ENCODE results near the gene FBXO31. TPM values are rescaled to one million over a fixed set of nuclear protein-coding genes. Genes with fewer than 3 reads are reported as not detected.

The FBXO31 gene
- total and polyA plus RNA-seq, 2 donors (not counting 3 experiments of a cell fraction or from before 2014, with no cell fraction given), result 17.1 to 31.8 TPM

- BruUV-seq (replicated peaks), result no TSS peak
- dilution Hi-C loops (cut with MboI; ENCODE audit: extremely low pct_ligation_motif_present, low sequenced_read_pairs), result no loop called here
- CTCF ChIA-PET, result no interaction called here
Measured at GRCh38 chr16:87353613-87354012, 30.0 kb downstream of the FBXO31 start.

DNA sequence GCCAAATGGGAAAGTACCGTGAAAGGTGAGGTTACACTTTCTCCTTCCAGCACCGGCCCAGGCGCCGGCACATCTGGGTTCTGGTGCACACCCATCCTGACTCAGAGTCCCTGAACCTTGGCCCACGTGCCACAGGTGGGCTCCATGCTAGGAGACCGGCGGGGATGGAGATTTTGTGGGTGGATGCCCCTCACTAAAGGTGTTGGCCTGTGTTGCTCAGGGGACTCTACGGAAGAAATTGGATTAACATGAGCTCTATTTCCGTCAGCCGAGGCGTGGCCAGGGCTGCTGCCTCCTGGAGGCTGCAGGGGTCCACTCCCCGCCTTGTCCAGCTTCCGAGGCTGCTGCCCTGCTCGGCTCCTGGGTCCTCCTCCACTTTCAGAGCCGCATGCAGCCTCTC is 30.8 kb downstream of the FBXO31 start:
- Histone ChIP-seq H3K4me1 (ENCODE audit: control insufficient read depth, extremely low read depth, insufficient read depth, low read length) (no peaks in the 10 kb centered on the region), H3K27ac (ENCODE audit: insufficient read depth, low read depth, low read length) (no peak overlapping the region), H2AFZ (ENCODE audit: low read depth, low read length) (no peak overlapping the region), H3K27me3 (ENCODE audit: control insufficient read depth in 2 of 2, insufficient read depth in 2 of 2, low read length in 2 of 2) (no peaks in the 10 kb centered on the region), H3K9me3 (replicated peaks; ENCODE audit: control insufficient read depth, insufficient read depth, low read length) (no peaks in the 10 kb centered on the region), H3K36me3 (ENCODE audit: control insufficient read depth in 2 of 2, extremely low read depth in 1 of 2, insufficient read depth in 2 of 2, low read length in 2 of 2) (peaks cover 0 to 6% of the 10 kb centered on the region in 2 experiments), H3K4me2 (ENCODE audit: insufficient read depth, low read length) (no peak overlapping the region), H3K79me2 (ENCODE audit: control insufficient read depth, insufficient read depth, low read length) (no peaks in the 10 kb centered on the region), H4K20me1 (replicated peaks; ENCODE audit: control insufficient read depth, extremely low read depth, insufficient read depth, low read length) (no peaks in the 10 kb centered on the region), H3K4me3 (replicated peaks in 1 of 3; ENCODE audit: insufficient read depth in 1 of 3, low read depth in 1 of 3, low read length in 3 of 3) (no peak overlapping the region), H3K9me1 (replicated peaks; ENCODE audit: control insufficient read depth, extremely low read depth, insufficient read depth, low read length) (no peaks in the 10 kb centered on the region), H3K9ac (replicated peaks; ENCODE audit: extremely low read depth, insufficient read depth, low read length) (no peak overlapping the region)
- DNase-seq (ENCODE audit: low read depth, low spot score) (no peak), FAIRE-seq (no peak)
- ChIA-PET POLR2A (no interaction called here), CTCF (no interaction called here)
- intact Hi-C loops (cut with micrococcal nuclease) (no loop called here), dilution Hi-C loops (cut with MboI; ENCODE audit: extremely low pct_ligation_motif_present, low sequenced_read_pairs) (no loop called here)
- no TSS peak for BruUV-seq (replicated peaks)
- TF ChIP-seq, protein P1, sequence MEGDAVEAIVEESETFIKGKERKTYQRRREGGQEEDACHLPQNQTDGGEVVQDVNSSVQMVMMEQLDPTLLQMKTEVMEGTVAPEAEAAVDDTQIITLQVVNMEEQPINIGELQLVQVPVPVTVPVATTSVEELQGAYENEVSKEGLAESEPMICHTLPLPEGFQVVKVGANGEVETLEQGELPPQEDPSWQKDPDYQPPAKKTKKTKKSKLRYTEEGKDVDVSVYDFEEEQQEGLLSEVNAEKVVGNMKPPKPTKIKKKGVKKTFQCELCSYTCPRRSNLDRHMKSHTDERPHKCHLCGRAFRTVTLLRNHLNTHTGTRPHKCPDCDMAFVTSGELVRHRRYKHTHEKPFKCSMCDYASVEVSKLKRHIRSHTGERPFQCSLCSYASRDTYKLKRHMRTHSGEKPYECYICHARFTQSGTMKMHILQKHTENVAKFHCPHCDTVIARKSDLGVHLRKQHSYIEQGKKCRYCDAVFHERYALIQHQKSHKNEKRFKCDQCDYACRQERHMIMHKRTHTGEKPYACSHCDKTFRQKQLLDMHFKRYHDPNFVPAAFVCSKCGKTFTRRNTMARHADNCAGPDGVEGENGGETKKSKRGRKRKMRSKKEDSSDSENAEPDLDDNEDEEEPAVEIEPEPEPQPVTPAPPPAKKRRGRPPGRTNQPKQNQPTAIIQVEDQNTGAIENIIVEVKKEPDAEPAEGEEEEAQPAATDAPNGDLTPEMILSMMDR (IDR thresholded peaks at IDR 0.05; ENCODE audit: extremely low read depth in 1 of 2, insufficient read depth in 1 of 2, low read depth in 1 of 2, low read length in 2 of 2), result no peak
- TF ChIP-seq POLR2A (IDR thresholded peaks at IDR 0.05; ENCODE audit: low read depth, low read length) (no peak), MYC (IDR thresholded peaks at IDR 0.05; ENCODE audit: low read depth, low read length) (no peak), JUN (IDR thresholded peaks at IDR 0.05; ENCODE audit: borderline replicate concordance, insufficient read depth, insufficient read length, low read depth) (no peak), FOS (IDR thresholded peaks at IDR 0.05; ENCODE audit: borderline replicate concordance, insufficient read depth, low read length) (no peak), GATA2 (IDR thresholded peaks at IDR 0.05; ENCODE audit: insufficient read depth, insufficient read length, low read depth, low read length) (no peak), POLR2AphosphoS5 (IDR thresholded peaks at IDR 0.05; ENCODE audit: insufficient read depth, low read depth, low read length) (no peak), EZH2 (IDR thresholded peaks at IDR 0.05; ENCODE audit: borderline replicate concordance, low read depth, low read length, severe bottlenecking) (no peak)
- TF ChIP-seq, protein P2, sequence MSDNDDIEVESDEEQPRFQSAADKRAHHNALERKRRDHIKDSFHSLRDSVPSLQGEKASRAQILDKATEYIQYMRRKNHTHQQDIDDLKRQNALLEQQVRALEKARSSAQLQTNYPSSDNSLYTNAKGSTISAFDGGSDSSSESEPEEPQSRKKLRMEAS (IDR thresholded peaks at IDR 0.05; ENCODE audit: insufficient read depth, insufficient read length), result no peak

More at GRCh38 chr16:87353613-87354012, 30.0 kb downstream of the FBXO31 start:
- Histone ChIP-seq H3K9ac (replicated peaks; ENCODE audit: extremely low read depth, insufficient read depth, low read length) (no peak overlapping the region), H3K36me3 (ENCODE audit: control insufficient read depth in 2 of 2, extremely low read depth in 1 of 2, insufficient read depth in 2 of 2, low read length in 2 of 2) (peaks cover 5 to 9% of the 10 kb centered on the region in 2 experiments), H3K4me2 (ENCODE audit: insufficient read depth, low read length) (no peak overlapping the region), H3K9me3 (replicated peaks; ENCODE audit: control insufficient read depth, insufficient read depth, low read length) (no peaks in the 10 kb centered on the region), H3K4me3 (replicated peaks in 1 of 3; ENCODE audit: insufficient read depth in 1 of 3, low read depth in 1 of 3, low read length in 3 of 3) (no peak overlapping the region), H3K4me1 (ENCODE audit: control insufficient read depth, extremely low read depth, insufficient read depth, low read length) (no peaks in the 10 kb centered on the region), H2AFZ (ENCODE audit: low read depth, low read length) (no peak overlapping the region), H3K79me2 (ENCODE audit: control insufficient read depth, insufficient read depth, low read length) (no peaks in the 10 kb centered on the region), H3K27me3 (ENCODE audit: control insufficient read depth in 2 of 2, insufficient read depth in 2 of 2, low read length in 2 of 2) (no peaks in the 10 kb centered on the region), H3K9me1 (replicated peaks; ENCODE audit: control insufficient read depth, extremely low read depth, insufficient read depth, low read length) (no peaks in the 10 kb centered on the region), H4K20me1 (replicated peaks; ENCODE audit: control insufficient read depth, extremely low read depth, insufficient read depth, low read length) (no peaks in the 10 kb centered on the region), H3K27ac (ENCODE audit: insufficient read depth, low read depth, low read length) (no peak overlapping the region)
- intact Hi-C loops (cut with micrococcal nuclease), result no loop called here
- FAIRE-seq (no peak), DNase-seq (ENCODE audit: low read depth, low spot score) (no peak)
- POLR2A ChIA-PET, result no interaction called here
- TF ChIP-seq POLR2A (IDR thresholded peaks at IDR 0.05; ENCODE audit: low read depth, low read length) (no peak), EZH2 (IDR thresholded peaks at IDR 0.05; ENCODE audit: borderline replicate concordance, low read depth, low read length, severe bottlenecking) (no peak), JUN (IDR thresholded peaks at IDR 0.05; ENCODE audit: borderline replicate concordance, insufficient read depth, insufficient read length, low read depth) (no peak)

All from endothelial cell of umbilical vein (primary cell).